Ishikawa (cell line): ENCODE measurements around the gene KCNK2.

Experiments
- CEBPB ChIP-seq: IDR thresholded peaks from 2 replicates; pipeline ENCODE4 v1.6.1; 2012
- CREB1 ChIP-seq: IDR thresholded peaks from 2 replicates; pipeline ENCODE4 v1.6.1; 2012; ENCODE audit warnings: low read depth
- EGR1 ChIP-seq: IDR thresholded peaks from 2 replicates; pipeline ENCODE4 v1.6.1; 2012
- EP300 ChIP-seq: IDR thresholded peaks from 2 replicates; pipeline ENCODE4 v1.6.1; 2012; ENCODE audit warnings: borderline replicate concordance
- FOXM1 ChIP-seq: IDR thresholded peaks from 2 replicates; pipeline ENCODE4 v1.6.1; 2012; ENCODE audit warnings: low read depth, borderline replicate concordance
- MAX ChIP-seq: IDR thresholded peaks from 2 replicates; pipeline ENCODE4 v1.6.1; 2012
- NFIC ChIP-seq: IDR thresholded peaks from 2 replicates; pipeline ENCODE4 v1.6.1; 2012
- RAD21 ChIP-seq: IDR thresholded peaks from 2 replicates; pipeline ENCODE4 v1.6.1; 2012; ENCODE audit warnings: low read depth
- REST ChIP-seq: IDR thresholded peaks from 2 replicates; pipeline ENCODE4 v1.6.1; 2012; ENCODE audit warnings: low read depth, mild to moderate bottlenecking
- TAF1 ChIP-seq: IDR thresholded peaks from 2 replicates; pipeline ENCODE4 v1.6.1; 2012; ENCODE audit warnings: low read depth, mild to moderate bottlenecking
- TCF12 ChIP-seq: IDR thresholded peaks from 2 replicates; pipeline ENCODE4 v1.6.1; 2012; ENCODE audit warnings: low read depth
- TEAD4 ChIP-seq: IDR thresholded peaks from 2 replicates; pipeline ENCODE4 v1.6.1; 2012
- USF1 ChIP-seq: IDR thresholded peaks from 2 replicates; pipeline ENCODE4 v1.6.1; 2012
- YY1 ChIP-seq: IDR thresholded peaks from 2 replicates; pipeline ENCODE4 v1.6.1; 2012; ENCODE audit warnings: low read depth
- ZBTB7A ChIP-seq: IDR thresholded peaks from 2 replicates; pipeline ENCODE4 v1.6.1; 2012; ENCODE audit warnings: low read depth

KCNK2 gene

GRCh38 chr1:215132156-215132555 is 49.6 kb downstream of the KCNK2 start:
- TF ChIP-seq NFIC (no peak), USF1 (no peak), TEAD4 (no peak), EP300 (no peak), EGR1 (no peak), ZBTB7A (no peak), YY1 (no peak), REST (no peak), RAD21 (no peak)

GRCh38 chr1:215133532-215133931 is 51.0 kb downstream of the KCNK2 start:
- no peak for TF ChIP-seq FOXM1
- no peak for TF ChIP-seq MAX
- TF ChIP-seq TAF1 = no peak
- no peak for TF ChIP-seq ZBTB7A
- TF ChIP-seq USF1 = no peak
- TF ChIP-seq TEAD4 = no peak
- no peak for TF ChIP-seq CEBPB
- no peak for TF ChIP-seq NFIC
- TF ChIP-seq REST = no peak
- TF ChIP-seq EP300 = no peak
- TF ChIP-seq TCF12 = no peak
- no peak for TF ChIP-seq YY1
- no peak for TF ChIP-seq EGR1
- no peak for TF ChIP-seq RAD21
- TF ChIP-seq CREB1 = no peak

GRCh38 chr1:215137985-215138384 is 55.4 kb downstream of the KCNK2 start:
- TF ChIP-seq USF1 (no peak), CEBPB (no peak), CREB1 (no peak), TEAD4 (no peak), YY1 (no peak), RAD21 (no peak), TCF12 (no peak), TAF1 (no peak), EP300 (no peak), FOXM1 (no peak), ZBTB7A (no peak), EGR1 (no peak), MAX (no peak)

GRCh38 chr1:215140135-215140534 is 57.6 kb downstream of the KCNK2 start:
- TF ChIP-seq EP300 (no peak), TAF1 (no peak), FOXM1 (no peak), MAX (no peak), CEBPB (no peak), TEAD4 (no peak), TCF12 (no peak), CREB1 (no peak), NFIC (no peak), USF1 (no peak), REST (no peak), RAD21 (no peak), ZBTB7A (no peak)
